ENCODE data around the gene CBLN2. TPM values are rescaled to one million over a fixed set of nuclear protein-coding genes. Genes with fewer than 3 reads are reported as not detected.

CBLN2 gene
- polyA plus RNA-seq, 1 donor (not counting 4 experiments of a cell fraction or from before 2014, with no cell fraction given), result not detected

DNA sequence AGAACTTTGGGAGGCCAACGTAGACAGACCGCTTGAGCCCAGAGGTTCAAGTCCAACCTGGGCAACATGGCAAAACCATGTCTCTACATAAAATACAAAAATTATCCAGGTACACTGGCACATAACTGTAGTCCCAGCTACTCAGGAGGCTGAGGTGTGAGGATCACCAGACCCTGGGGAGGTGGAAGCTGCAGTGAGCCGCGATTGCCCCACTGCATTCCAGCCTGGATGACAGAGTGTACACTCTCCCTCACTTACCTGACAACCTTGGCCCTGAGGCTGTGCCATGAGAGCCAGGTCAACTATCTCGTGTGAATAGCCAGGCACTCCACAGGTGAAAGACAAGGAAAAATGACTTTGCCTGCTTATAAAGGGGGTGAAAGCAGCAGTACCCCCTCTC is 39.3 kb downstream of the CBLN2 start:
- H3K27me3 ChIP-seq (ENCODE audit: control insufficient read depth, extremely low read depth, insufficient read depth, low read length), result no peaks in the 10 kb centered on the region
- no peaks in the 10 kb centered on the region for H3K9me1 ChIP-seq (ENCODE audit: control insufficient read depth, extremely low read depth, insufficient read depth, low read length)
- no peak for TF ChIP-seq EZH2 (IDR thresholded peaks at IDR 0.05; ENCODE audit: low read length)
- TF ChIP-seq, protein P1, sequence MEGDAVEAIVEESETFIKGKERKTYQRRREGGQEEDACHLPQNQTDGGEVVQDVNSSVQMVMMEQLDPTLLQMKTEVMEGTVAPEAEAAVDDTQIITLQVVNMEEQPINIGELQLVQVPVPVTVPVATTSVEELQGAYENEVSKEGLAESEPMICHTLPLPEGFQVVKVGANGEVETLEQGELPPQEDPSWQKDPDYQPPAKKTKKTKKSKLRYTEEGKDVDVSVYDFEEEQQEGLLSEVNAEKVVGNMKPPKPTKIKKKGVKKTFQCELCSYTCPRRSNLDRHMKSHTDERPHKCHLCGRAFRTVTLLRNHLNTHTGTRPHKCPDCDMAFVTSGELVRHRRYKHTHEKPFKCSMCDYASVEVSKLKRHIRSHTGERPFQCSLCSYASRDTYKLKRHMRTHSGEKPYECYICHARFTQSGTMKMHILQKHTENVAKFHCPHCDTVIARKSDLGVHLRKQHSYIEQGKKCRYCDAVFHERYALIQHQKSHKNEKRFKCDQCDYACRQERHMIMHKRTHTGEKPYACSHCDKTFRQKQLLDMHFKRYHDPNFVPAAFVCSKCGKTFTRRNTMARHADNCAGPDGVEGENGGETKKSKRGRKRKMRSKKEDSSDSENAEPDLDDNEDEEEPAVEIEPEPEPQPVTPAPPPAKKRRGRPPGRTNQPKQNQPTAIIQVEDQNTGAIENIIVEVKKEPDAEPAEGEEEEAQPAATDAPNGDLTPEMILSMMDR (optimal IDR thresholded peaks at IDR 0.05 in 1 of 3, IDR thresholded peaks at IDR 0.05 in 1 of 3, conservative IDR thresholded peaks at IDR 0.05 in 1 of 3; ENCODE audit: extremely low read depth in 1 of 3, insufficient read depth in 2 of 3, low read length in 3 of 3), result no peak
- H3K27ac ChIP-seq (ENCODE audit: control insufficient read depth, insufficient read depth, low read length), result no peak overlapping the region
- DNase-seq (ENCODE audit: low read depth, low spot score) (no peak), FAIRE-seq (no peak)
- H3K79me2 ChIP-seq (ENCODE audit: control insufficient read depth, insufficient read depth, low read length), result no peaks in the 10 kb centered on the region
- dilution Hi-C loops (cut with MboI; ENCODE audit: extremely low pct_ligation_motif_present, low sequenced_read_pairs), result no loop called here
- H3K9ac ChIP-seq (ENCODE audit: control insufficient read depth, extremely low read depth, insufficient read depth, low read length), result no peak overlapping the region
- no peak overlapping the region for H3K4me3 ChIP-seq (ENCODE audit: control insufficient read depth in 2 of 3, extremely low read depth in 1 of 3, insufficient read depth in 2 of 3, low read depth in 1 of 3, low read length in 3 of 3)
- no peaks in the 10 kb centered on the region for H3K36me3 ChIP-seq (ENCODE audit: control insufficient read depth in 2 of 2, extremely low read depth in 1 of 2, insufficient read depth in 2 of 2, low read length in 2 of 2)
- no peaks in the 10 kb centered on the region for H4K20me1 ChIP-seq (ENCODE audit: control insufficient read depth, extremely low read depth, insufficient read depth, low read length)
- no peaks in the 10 kb centered on the region for H3K4me1 ChIP-seq (ENCODE audit: control insufficient read depth, extremely low read depth, insufficient read depth, low read length)
- H2AFZ ChIP-seq (ENCODE audit: control insufficient read depth, low read length), result no peak overlapping the region
- no peak overlapping the region for H3K4me2 ChIP-seq (ENCODE audit: control insufficient read depth, extremely low read depth, insufficient read depth, low read depth, low read length)
- H3K9me3 ChIP-seq (ENCODE audit: control insufficient read depth, low read depth, low read length), result no peaks in the 10 kb centered on the region

DNA sequence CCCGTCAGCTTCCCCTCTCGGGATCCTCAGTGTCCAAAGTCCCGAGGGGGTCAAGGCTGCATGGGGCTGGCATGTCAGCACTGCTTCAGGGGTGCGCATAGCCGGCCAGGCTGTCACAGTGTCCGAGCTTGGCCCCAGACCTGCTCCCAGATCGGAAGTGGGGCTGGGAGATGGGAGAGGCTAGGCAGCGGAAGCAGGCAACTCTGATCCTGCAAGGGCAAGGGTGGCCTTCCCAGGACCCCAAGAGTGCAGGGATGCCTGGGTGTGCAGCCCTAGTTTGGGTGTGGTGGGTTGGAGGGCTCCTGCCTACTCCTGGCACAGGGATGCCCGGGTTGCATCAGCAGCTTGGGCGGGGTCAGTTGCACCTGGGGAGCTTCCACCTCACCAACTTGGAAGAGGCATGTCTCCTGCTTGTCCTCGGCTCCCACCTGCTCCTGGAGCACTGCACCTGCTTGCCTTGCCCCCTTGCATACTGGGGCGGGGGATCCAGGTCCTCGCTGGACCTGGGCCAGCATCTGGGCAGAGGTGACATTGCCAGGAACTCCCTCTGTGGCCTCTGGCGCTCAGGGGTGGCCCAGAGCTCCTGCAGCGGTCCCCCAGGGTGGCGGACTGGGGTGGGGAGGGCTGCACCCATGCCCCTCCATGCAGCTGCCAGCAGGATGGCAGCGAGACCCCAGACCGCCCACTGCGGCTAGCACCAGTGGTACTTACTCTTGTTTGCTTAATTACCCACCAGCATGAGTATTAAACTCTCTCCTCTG is 41.3 kb downstream of the CBLN2 start:
- no peak for FAIRE-seq
- H3K79me2 ChIP-seq (ENCODE audit: control insufficient read depth, insufficient read depth, low read length), result no peaks in the 10 kb centered on the region
- dilution Hi-C loops (cut with MboI; ENCODE audit: extremely low pct_ligation_motif_present, low sequenced_read_pairs), result no loop called here

More for the DNA sequence above, 41.3 kb downstream of the CBLN2 start:
- Histone ChIP-seq H3K9ac (ENCODE audit: control insufficient read depth, extremely low read depth, insufficient read depth, low read length) (no peak overlapping the region), H3K36me3 (ENCODE audit: control insufficient read depth in 2 of 2, extremely low read depth in 1 of 2, insufficient read depth in 2 of 2, low read length in 2 of 2) (no peaks in the 10 kb centered on the region), H3K27me3 (ENCODE audit: control insufficient read depth, extremely low read depth, insufficient read depth, low read length) (no peaks in the 10 kb centered on the region), H3K4me3 (ENCODE audit: control insufficient read depth in 2 of 3, extremely low read depth in 1 of 3, insufficient read depth in 2 of 3, low read depth in 1 of 3, low read length in 3 of 3) (no peak overlapping the region), H3K9me1 (ENCODE audit: control insufficient read depth, extremely low read depth, insufficient read depth, low read length) (no peaks in the 10 kb centered on the region), H4K20me1 (ENCODE audit: control insufficient read depth, extremely low read depth, insufficient read depth, low read length) (no peaks in the 10 kb centered on the region), H3K9me3 (ENCODE audit: control insufficient read depth, low read depth, low read length) (no peaks in the 10 kb centered on the region), H3K27ac (ENCODE audit: control insufficient read depth, insufficient read depth, low read length) (no peak overlapping the region), H3K4me2 (ENCODE audit: control insufficient read depth, extremely low read depth, insufficient read depth, low read depth, low read length) (no peak overlapping the region), H3K4me1 (ENCODE audit: control insufficient read depth, extremely low read depth, insufficient read depth, low read length) (no peaks in the 10 kb centered on the region), H2AFZ (ENCODE audit: control insufficient read depth, low read length) (no peak overlapping the region)
- DNase-seq (ENCODE audit: low read depth, low spot score), result no peak
- no peak for TF ChIP-seq EZH2 (IDR thresholded peaks at IDR 0.05; ENCODE audit: low read length)
- TF ChIP-seq, protein P1 (optimal IDR thresholded peaks at IDR 0.05 in 1 of 3, IDR thresholded peaks at IDR 0.05 in 1 of 3, conservative IDR thresholded peaks at IDR 0.05 in 1 of 3; ENCODE audit: extremely low read depth in 1 of 3, insufficient read depth in 2 of 3, low read length in 3 of 3), result no peak
